Retina (tissue), 1 donor: ENCODE measurements around the gene NCOR1.
"Not testable (repeated sequence)": the region's sequence is repeated elsewhere in the genome, so short reads cannot be mapped to it uniquely, and the experiment has no call there.

Experiments used
- DNase-seq: peaks from one replicate; pipeline ENCODE4 v3.0.0-alpha.2; 2016

The NCOR1 gene

DNA sequence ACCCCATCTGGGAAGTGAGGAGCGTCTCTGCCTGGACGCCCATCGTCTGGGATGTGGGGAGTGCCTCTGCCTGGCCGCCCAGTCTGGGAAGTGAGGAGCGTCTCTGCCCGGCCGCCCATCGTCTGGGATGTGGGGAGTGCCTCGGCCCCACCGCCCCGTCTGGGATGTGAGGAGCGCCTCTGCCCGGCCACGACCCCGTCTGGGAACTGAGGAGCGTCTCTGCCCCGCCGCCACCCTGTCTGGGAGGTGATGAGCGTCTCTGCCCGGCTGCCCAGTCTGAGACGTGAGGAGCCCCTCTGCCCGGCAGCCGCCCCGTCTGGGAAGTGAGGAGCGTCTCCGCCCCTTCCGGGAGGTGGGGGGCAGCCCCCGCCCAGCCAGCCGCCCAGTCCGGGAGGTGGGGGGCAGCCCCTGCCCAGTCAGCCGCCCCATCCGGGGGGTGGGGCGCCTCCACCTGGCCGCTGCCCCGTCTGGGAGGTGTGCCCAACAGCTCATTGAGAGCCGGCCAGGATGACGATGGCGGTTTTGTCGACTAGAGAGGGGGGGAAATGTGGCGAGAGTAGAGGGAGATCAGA is 69.9 kb downstream of the NCOR1 start:
- DNase-seq: not testable (repeated sequence)

GRCh38 chr17:16141685-16142084 is 73.6 kb downstream of the NCOR1 start:
- no peak for DNase-seq

DNA sequence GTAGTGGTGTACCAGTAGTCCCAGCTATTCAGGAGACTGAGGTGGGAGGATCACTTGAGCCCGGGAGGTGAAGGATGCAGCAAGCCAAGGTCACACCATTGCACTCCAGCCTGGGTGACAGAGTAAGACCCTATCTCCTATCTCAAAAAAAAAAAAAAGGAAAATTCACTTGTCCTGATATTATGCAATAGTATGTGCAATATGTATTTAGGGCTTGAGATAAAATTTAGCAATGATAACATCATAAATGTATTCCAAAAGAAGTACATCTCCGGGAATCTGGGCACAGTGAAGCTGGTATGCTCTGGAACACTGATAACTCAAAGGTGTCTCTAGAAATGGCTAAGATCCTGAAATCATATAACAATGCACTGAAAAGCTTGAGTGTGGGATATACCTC is 74.5 kb downstream of the NCOR1 start:
- no peak for DNase-seq

DNA sequence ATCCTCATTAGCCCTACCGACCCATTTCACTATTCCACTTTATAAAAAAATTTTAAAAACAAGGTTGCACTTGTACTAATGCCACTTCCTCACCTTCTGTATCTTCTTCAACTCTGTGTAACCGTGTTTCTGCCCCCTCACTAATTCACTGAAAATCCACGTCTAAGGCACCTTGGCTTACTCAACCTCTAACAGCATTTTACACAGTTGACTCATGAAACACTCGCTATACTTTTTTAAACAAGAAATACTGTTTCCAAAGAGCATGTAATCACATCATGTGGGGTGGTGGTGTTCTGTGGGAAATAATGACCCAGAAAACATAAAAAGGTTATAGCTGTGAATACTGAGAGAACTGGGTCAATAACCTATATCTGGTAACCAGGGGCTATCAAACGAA is 79.9 kb downstream of the NCOR1 start:
- no peak for DNase-seq

DNA sequence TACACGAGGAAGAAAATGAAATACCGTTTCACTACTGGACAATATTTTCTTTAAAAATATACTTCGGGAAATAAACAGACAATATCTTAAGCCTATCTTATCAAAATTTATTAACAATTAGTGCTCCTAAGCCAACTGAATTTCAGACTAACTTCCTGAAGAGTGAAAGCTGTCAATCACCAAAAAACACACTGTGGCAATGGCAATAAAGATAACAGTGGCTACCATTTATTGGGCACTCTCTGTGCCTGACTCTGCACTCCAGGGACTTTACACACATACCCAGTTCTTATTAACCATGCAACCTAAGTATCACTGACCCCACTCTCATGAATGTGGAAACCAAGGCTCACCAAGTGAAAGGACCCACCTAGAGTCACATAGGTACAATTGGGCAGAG is 83.7 kb downstream of the NCOR1 start:
- no peak for DNase-seq

GRCh38 chr17:16129441-16130205 is 85.7 kb downstream of the NCOR1 start:
- DNase-seq: no peak

DNA sequence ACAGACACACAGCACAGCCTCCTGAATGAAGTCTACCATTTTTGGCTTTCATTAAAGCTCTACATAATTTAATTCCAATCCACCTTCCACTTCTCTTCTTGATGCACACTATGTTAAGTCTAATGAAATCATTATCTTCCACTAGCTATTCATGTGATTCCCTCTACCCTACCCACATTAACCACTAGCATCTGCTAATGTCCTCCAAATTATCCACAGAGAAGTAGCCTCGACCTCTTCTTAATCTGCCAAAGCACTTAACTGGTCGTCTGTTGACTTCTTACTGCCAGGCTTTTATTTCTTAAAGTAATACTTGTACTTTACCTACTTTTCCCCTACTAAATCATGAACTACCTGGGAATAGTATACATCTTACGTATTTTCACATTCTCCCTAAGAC is 91.8 kb downstream of the NCOR1 start:
- DNase-seq: no peak

DNA sequence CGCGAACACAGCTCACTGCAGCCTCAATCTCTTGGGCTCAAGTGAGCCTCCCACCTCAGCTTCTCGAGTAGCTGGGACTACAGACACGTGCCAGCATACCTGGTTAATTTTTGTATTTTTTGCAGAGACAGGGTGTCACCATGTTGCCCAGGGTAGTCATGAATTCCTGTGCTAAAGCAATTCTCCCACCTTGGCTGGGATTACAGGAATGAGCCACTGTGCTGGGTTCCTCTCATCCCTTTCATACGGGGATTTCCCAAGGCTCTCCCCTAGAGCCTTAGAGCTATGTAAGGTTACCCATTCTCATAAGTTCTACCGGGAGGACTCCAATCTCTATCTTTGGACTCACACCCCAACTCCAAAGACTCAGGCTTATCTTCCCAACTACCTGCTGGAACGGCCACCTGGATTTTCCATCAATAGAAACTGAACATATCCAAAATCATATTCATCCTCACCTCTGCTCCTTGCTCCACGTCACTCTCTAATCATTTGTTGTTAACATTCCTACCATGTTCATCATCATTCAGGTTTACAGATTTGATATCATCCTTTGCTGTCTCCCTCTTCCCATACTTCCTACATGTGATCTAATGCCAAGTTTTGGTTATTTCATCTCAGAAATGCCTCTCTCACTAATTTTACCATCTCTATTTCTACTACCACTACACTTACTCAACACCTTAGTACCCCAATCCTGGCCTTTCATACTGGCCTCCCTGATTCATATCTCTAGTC is 92.5 kb downstream of the NCOR1 start:
- no peak for DNase-seq

GRCh38 chr17:16121915-16122314 is 93.4 kb downstream of the NCOR1 start:
- no peak for DNase-seq

DNA sequence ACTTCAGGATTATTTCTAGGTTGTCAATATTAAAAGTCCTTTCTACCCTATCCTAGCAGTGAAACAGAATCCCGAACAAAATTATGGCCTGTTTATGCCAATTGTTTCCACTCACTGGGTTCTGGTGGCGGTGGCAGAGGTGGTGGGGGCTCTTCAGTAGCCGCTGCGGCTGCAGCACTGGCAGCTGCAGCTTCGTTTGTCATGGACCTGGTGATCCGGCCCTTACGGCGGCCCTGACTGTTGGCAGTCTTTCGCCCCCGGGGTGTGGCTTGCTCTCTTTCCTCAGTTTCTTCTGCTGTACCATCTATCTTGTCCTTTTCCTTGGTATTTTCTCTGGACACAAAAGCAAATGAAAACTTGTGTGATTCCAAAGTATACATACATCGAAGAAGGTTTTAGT is 94.4 kb downstream of the NCOR1 start:
- DNase-seq: no peak

GRCh38 chr17:16117149-16117548 is 98.2 kb downstream of the NCOR1 start:
- DNase-seq: no peak

DNA sequence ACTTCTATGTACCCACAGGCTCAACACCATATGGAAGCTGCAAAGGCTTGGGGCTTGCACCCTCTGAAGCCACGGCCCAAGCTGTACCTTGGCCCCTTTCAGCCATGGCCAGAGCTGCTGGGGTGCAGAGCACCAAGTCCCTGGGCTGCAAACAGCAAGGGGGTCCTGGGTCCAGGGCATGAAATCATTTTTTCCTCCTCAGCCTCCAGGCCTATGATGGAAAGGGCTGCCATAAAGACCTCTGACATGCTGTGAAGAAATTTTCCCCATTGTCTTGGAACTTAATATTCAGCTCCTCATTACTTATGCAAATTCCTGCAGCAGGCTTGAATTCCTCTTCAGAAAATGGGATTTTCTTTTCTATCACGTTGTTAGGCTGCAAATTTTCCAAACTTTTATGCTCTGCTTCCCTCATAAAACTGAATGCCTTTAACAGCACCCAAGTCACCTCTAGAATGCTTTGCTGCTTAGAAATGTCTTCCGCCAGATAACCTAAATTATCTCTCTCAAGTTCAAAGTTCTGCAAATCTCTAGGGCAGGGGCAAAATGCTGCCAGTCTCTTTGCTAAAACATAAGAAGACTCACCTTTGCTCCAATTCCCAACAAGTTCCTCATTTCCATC is 100.1 kb downstream of the NCOR1 start:
- not testable (repeated sequence) for DNase-seq

GRCh38 chr17:16108871-16109270 is 106.5 kb downstream of the NCOR1 start:
- no peak for DNase-seq

- no peak for DNase-seq
These were observed 106.9 kb downstream of the NCOR1 start for GRCh38 chr17:16108386-16108785.

- DNase-seq: no peak
These were observed 108.1 kb downstream of the NCOR1 start for GRCh38 chr17:16107165-16107770.

DNA sequence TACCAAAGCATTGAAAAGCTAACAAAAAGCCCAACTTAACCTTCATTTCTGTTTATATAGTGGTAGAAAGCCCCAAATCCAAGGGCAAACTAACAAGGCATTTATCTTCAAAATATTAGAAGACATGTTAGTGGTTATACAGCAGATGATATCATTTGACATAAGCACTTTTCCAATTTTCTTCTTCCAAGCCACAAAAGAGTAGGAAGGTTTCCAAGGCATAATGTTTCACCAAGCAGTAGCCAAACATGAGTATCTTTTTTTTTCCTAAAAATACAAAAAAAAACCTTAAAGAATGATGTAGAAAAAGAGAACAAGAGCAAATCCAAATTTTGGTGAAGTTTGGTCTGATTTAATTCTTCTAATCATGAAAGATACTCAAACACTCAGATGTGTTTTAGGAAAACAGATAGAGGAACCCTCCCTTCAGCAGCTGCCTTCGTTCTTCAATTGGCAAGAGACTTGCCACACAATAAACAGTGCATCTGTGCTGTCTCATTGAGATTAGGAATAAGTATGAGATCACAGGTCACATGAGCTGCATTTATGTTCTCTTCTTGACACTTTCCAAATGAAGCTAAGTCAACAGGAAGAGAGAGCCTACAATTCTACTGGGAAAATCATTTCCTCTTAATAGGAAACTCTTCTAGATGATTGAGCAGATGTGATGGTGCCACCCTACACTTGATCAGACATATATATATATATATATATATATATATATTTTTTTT is 109.0 kb downstream of the NCOR1 start:
- no peak for DNase-seq

DNA sequence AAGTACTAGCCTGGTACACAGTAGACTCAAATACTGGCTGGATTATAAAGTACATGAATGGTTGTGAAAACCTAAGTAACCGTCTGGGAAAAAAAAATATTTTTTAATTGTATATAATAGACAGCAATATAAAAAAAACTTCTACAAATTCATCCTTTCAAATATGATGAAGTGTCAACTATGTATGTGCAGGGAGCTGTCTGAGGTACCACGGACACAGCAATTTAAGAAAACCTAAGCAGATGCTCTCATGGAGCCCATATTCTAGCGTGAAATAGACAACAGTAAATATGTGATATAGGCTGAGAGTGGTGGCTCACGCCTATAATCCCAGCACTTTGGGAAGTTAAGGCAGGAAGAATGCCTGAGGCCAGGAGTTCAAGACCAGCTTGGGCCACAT is 111.1 kb downstream of the NCOR1 start:
- no peak for DNase-seq

DNA sequence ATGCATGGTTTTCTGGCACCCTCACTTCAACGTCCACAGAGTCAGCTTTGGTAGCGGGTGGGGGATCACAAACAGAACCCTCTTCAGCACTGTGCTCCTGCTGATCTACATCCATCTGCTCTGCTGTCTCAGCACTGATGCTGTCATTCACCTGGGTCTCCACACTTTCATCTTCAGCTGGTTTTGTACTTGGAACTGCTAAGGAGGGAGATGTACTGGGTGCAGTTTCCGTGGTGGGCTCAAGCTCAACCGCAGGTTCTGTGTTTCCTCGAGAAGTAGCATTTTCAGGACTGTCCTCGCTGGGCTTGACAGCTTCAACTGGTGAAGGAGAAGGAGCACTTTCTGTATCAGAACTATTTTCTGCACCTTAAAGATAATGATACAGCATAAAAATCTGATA is 113.9 kb downstream of the NCOR1 start:
- no peak for DNase-seq

DNA sequence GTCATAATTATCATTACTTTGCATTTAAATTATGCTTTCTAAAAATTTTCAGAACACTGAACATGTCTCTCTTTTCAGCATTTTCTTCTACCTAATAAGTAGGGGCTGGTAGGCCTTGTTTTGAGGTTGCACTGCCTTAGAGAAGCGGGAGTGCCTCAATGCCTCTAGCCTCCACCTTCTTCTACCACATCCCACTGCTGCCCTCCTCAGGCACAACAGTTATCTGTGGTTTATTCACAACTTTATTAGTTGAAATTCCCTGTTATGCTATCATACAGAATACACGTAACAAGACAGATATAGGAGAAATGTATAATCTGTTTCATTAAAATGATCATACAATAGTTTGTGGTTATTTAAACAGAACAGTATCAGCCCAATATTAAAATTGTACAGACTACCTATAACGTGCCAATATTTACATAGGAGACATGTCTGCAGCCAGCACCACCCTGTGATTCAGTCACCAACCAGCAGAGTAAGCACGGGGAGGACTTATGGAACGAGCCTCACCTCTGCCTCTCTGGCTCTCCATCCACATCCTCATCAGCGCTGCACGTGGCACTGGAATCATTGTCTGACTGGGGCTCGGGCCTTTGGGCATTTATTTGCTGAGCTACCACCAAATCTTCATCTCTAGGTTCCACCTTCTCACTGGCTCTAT is 114.5 kb downstream of the NCOR1 start:
- DNase-seq: no peak

GRCh38 chr17:16091773-16092172 is 123.6 kb downstream of the NCOR1 start:
- no peak for DNase-seq

DNA sequence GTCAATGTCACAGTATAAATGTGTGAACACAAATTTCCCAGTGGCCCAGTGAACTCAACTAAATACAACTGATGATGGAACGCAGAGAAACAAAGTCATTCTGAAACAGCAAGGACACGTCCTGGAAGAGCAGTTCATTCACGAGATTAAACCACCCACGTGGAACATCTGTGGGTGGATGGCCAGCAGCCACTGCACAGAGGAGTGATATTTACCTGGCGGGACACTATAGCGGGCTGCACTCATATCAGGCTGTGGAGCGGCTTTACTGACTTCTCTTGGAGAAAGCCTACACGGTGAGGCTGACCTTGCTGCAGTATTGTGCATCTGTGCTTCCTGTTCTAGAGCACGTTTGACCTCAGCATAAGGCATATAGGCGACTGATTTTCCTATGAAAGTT is 128.4 kb downstream of the NCOR1 start:
- no peak for DNase-seq
